ENCODE data around the gene SPAG6. TPM values are rescaled to one million over a fixed set of nuclear protein-coding genes. Genes with fewer than 3 reads are reported as not detected.

Gene SPAG6
- total RNA-seq, 1 experiment from 2014 or later, result 0.74 TPM

- TF ChIP-seq HMGXB4 (CRISPR knock-in tag; IDR thresholded peaks at IDR 0.05), result no peak
- TF ChIP-seq ARID4B (CRISPR knock-in tag; IDR thresholded peaks at IDR 0.05; ENCODE audit: borderline replicate concordance), result no peak
These were observed 108.0 kb downstream of the SPAG6 start (continued) for GRCh38 chr10:22453320-22453719.

- no peaks in the 10 kb centered on the region for H3K4me1 Mint-ChIP-seq
- DNase-seq (ENCODE audit: low spot score), result no peak
- no peaks in the 10 kb centered on the region for H3K36me3 Mint-ChIP-seq
- H3K27ac Mint-ChIP-seq, result no peak overlapping the region
- H3K9me3 Mint-ChIP-seq, result peaks cover 7% of the 10 kb centered on the region
- no peak for TF ChIP-seq ZBTB43 (CRISPR knock-in tag; IDR thresholded peaks at IDR 0.05)
- no peak for TF ChIP-seq PREB (CRISPR knock-in tag; IDR thresholded peaks at IDR 0.05; ENCODE audit: borderline replicate concordance)
- no peak for TF ChIP-seq OVOL2 (CRISPR knock-in tag; IDR thresholded peaks at IDR 0.05; ENCODE audit: borderline replicate concordance)
- no peak for TF ChIP-seq FOXK1 (CRISPR knock-in tag; IDR thresholded peaks at IDR 0.05)
- no peak for TF ChIP-seq RELA (CRISPR knock-in tag; IDR thresholded peaks at IDR 0.05; ENCODE audit: borderline replicate concordance)
- TF ChIP-seq E2F1 (CRISPR knock-in tag; IDR thresholded peaks at IDR 0.05), result no peak
- TF ChIP-seq ATF6 (CRISPR knock-in tag; IDR thresholded peaks at IDR 0.05), result no peak
- no peak for TF ChIP-seq USF1 (CRISPR knock-in tag; IDR thresholded peaks at IDR 0.05)
- no peak for TF ChIP-seq ZNF219 (CRISPR knock-in tag; IDR thresholded peaks at IDR 0.05; ENCODE audit: borderline replicate concordance)
- no peak for TF ChIP-seq TCF7 (CRISPR knock-in tag; IDR thresholded peaks at IDR 0.05; ENCODE audit: low read depth)
- no peak for TF ChIP-seq USF2 (CRISPR knock-in tag; IDR thresholded peaks at IDR 0.05)
- ChIA-PET CTCF (interaction anchor here (0.8 kb wide), 1 partner anchor 25 kb away, joined by 3 read pairs; no protein-coding TSS in a partner anchor), POLR2A (interaction anchor here (0.5 kb wide), 1 partner anchor 867 kb away, joined by 3 read pairs; no protein-coding TSS in a partner anchor)
- 0 out of 2 replicates have a peak, but pooled peaks cover 4% of the 10 kb centered on the region for H3K27me3 Mint-ChIP-seq (ENCODE audit: low read depth)
- no peak overlapping the region for H3K4me3 Mint-ChIP-seq
- ATAC-seq, result no peak
These were observed 108.8 kb downstream of the SPAG6 start for GRCh38 chr10:22453948-22454591.

Data from WTC11 (cell line).